Stimulated activated CD8-positive, alpha-beta memory T cell treated with anti-CD3 and anti-CD28 coated beads, Interleukin-4, amount 100 ng/mL, for 24 hours (primary cell): ENCODE results near the gene ILDR2.
A peak's percentile ranks its signal among the peaks of the same experiment; 100 is the strongest.
"Not testable (repeated sequence)": the region's sequence is repeated elsewhere in the genome, so short reads cannot be mapped to it uniquely, and the experiment has no call there.

Source experiments
- DNase-seq: peaks from one replicate; pipeline ENCODE4 v3.0.0-alpha.2; 2020; ENCODE audit warnings: low read depth

Gene ILDR2

GRCh38 chr1:166884040-166884642 is 91.2 kb downstream of the ILDR2 start:
- no peak for DNase-seq

GRCh38 chr1:166882893-166883292 is 92.4 kb downstream of the ILDR2 start:
- no peak for DNase-seq

DNA sequence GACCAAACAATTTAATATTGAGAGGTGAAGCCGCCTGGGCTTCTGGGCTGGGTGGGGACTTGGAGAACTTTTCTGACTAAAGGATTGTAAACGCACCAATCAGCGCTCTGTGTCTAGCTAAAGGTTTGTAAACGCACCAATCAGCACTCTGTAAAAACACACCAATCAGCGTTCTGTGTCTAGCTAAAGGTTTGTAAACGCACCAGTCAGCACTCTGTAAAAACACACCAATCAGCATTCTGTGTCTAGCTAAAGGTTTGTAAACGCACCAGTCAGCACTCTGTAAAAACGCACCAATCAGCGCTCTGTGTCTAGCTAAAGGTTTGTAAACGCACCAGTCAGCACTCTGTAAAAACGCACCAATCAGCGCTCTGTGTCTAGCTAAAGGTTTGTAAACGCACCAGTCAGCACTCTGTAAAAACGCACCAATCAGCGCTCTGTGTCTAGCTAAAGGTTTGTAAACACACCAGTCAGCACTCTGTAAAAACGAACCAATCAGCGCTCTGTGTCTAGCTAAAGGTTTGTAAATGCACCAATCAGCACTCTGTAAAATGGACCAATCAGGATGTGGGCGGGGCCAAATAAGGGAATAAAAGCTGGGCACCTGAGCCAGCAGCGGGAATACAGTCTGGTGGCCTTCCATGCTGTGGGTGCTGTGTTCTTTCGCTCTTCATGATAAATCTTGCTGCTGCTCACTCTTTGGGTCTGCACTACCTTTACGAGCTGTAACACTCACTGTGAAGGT is 97.0 kb downstream of the ILDR2 start:
- DNase-seq: not testable (repeated sequence)

DNA sequence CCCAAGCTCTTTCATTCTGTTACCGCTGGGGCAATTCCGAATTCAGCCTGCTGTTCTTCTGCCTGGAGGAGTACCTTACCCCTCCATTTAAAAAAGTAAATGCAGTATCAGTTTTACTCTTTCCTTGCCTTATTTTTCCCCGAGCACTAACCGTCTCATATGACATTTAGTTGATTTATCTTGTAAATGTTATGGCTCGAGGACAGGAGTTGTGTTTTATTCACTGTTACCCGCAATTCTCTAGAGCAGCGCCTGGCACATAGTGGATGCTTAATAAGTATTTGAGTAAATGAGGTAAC is 98.9 kb downstream of the ILDR2 start:
- DNase-seq: no peak

DNA sequence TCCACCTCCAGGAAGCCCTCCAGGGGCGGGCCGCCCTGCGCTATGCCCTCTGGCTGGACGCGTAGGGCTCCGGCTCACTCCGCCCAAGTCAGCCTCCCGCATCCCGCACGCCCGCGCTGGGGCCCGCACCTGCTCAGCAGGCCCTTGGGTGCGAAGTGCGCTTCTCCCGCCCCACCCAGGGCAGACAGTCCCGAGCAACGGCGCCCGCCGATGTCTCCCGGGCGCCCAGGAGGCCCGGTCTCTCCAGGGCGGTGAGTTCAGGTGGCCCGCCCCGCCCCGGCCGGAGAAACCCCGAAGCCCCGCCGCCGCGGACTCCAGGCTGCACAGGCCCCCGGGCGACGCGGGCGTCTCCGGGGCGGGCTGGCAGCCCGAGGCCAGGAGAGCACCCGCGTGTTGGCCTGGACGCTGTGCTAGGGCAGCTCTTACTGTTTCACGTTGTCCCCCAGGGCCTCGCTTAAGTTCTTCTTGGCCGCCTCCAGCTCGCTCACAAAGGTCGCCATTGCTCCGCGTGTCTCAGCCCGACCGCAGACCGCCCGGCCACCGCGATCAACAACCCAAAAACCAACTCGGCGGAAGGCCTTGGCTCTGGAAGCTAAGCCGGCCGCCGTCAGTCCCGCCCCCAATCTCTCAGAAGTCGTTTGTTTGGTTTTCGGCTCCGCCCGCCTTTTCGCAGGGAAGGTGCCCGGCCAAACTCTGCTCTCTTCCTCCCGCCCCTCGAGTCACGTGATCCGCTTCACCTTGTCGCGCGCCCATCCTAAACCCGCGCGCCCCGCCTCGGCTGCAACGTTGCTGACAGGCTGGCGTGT is 99.4 kb downstream of the ILDR2 start, which contains the start of gene TADA1:
Gene TADA1 (minus strand): TSS at position 531 of the 806 bp plus-strand sequence. CDS start 31 bp downstream, at position 500.
- peak; percentile 99 for DNase-seq

DNA sequence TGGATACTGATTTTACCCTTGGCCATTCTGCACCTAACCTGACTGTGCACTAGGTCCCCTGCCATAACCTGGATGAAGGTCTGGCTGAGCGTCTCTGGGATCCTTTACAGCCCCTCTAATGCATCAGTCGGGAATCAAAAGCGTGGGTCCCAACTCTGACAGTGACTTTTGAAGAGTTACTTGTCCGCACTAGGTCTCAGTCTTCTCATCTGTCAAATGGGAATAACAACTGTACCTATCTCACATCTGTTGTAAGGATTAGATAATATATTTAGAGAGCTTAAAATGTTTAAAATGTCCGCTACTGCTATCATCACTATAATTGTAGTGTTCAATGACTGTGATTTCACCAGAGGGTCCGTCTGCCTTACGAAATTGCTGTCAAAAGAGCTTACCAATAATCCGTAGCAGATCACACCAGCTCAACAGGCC is 100.0 kb downstream of the ILDR2 start:
- no peak for DNase-seq

GRCh38 chr1:166874464-166874863 is 100.9 kb downstream of the ILDR2 start:
- DNase-seq: no peak

DNA sequence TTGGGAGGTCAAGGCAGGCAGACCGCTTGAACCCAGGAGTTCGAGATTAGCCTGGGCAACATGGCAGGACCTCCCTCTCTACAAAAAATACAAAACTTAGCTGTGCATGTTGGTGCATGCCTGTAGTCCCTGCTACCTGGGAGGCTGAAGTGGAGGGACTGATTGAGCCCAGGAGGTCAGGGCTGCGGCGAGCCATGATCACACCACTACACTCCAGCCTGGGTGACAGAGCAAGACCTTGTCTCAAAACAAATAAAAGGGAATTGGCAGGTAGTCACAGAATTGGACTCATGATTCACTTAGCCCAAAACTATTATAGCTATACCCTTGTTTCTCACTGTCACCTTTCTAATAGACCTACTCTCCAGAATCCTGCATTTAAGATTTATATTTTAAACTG is 104.8 kb downstream of the ILDR2 start:
- DNase-seq: no peak

DNA sequence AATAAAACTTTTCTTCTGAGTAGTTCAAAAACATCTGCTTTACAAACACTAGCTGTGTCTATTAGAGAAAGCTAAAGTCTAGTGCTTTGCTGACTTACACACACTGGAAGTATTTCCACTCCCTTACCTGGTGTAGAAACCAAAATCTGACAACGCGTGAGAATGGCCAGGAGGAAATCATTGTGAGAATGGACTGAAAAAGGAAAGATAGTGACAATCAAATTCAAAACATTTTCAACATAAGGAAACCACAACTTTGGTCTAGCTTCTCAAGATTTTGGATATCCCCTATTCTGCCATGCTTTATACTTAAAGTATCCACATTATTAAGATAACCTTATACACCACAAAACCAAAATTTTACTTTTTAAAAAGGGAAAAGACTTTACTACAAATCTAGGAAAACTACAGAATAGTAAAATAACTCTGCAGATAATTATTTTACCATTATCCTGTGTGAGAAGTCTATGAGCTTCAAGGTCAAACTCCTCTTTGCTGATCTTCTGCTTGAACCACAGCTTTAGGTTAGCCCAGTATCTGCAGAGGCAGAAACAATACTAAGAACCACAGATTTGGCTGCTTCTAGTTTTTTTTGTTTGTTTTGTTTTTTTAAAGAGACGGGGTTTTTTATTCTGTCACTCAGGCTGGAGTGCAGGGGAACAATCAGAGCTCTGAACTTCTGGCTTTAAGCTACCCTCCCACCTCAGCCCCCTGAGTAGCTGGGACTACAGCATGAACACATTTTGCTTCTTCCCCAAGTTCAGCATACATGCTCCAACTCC is 105.8 kb downstream of the ILDR2 start:
- no peak for DNase-seq

DNA sequence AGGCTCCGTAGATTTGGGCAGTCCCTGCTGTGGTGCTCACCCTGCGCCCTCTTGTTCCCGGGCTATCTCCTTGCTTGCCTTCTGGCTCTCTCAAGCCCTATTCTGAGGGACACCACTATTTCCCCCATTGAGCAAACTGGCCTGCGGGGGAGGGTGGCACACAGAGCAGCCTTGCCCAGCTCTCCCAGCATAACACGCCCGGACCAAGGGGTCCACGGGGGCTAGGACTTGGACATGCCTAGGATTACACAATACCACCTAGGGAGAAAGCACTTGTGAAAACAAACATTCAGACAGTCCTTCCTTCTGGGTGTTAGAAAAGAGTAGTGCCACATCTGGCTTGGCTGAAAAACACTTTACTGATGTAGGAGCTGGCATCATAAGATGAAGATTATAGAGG is 106.7 kb downstream of the ILDR2 start:
- no peak for DNase-seq

GRCh38 chr1:166865926-166866325 is 109.4 kb downstream of the ILDR2 start:
- no peak for DNase-seq

DNA sequence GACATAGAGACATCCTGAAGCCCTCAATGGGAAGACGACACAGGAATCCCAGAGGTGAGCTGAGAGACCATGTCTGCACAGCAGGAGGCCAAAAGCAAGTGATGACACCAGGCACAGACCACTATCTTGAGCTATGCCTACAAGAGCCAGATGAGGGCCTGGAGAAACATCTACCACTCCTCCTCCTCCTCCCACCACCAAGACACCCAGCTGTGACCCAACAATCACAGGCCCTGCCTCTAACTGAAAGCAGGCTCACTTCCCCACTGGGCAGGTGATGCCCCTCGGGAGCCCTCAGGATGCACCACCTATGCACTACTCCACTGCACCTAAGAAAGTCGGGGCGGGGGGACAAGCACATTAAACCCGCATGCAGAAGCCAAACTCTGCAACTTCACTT is 115.7 kb downstream of the ILDR2 start:
- DNase-seq: no peak

GRCh38 chr1:166858726-166859419 is 116.5 kb downstream of the ILDR2 start:
- no peak for DNase-seq
